Osteocyte (in vitro differentiated cells): Measurements from ENCODE around the gene APOL5. TPM values are rescaled to one million over a fixed set of nuclear protein-coding genes. Genes with fewer than 3 reads are reported as not detected.

ENCODE experiments used
- DNase-seq: peaks from one replicate; pipeline ENCODE4 v3.0.0; 2021; ENCODE audit warnings: mixed read lengths; ENCODE audit not compliant: unreplicated experiment; ENCODE audit errors: extremely low spot score
- H3K27ac Mint-ChIP-seq: one replicate; pipeline ENCODE4 v1.8.0; 2021; ENCODE audit warnings: mild to moderate bottlenecking, mixed read lengths; ENCODE audit not compliant: unreplicated experiment
- H3K27me3 Mint-ChIP-seq: one replicate; pipeline ENCODE4 v1.8.0; 2021; ENCODE audit warnings: mixed read lengths; ENCODE audit not compliant: unreplicated experiment
- H3K36me3 Mint-ChIP-seq: one replicate; pipeline ENCODE4 v1.8.0; 2021; ENCODE audit warnings: mixed read lengths; ENCODE audit not compliant: unreplicated experiment
- H3K4me1 Mint-ChIP-seq: one replicate; pipeline ENCODE4 v1.8.0; 2021; ENCODE audit warnings: mixed read lengths; ENCODE audit not compliant: unreplicated experiment
- H3K4me3 Mint-ChIP-seq: one replicate; pipeline ENCODE4 v1.8.0; 2021; ENCODE audit warnings: mild to moderate bottlenecking, moderate library complexity, mixed read lengths; ENCODE audit not compliant: unreplicated experiment
- H3K9me3 Mint-ChIP-seq: one replicate; pipeline ENCODE4 v1.8.0; 2021; ENCODE audit warnings: mixed read lengths; ENCODE audit not compliant: unreplicated experiment
- CTCF ChIP-seq: fragments of 200-600 bp; sonication (generic); IDR thresholded peaks from 2 replicates; pipeline ENCODE4 v1.5.0; 2021; ENCODE audit warnings: antibody characterized with exemption, mild to moderate bottlenecking, moderate library complexity
- total RNA-seq: library from RNA; stranded (reverse); gene quantifications from 2 replicates; pipeline ENCODE4 v1.2.1, GENCODE V29; 2021

Gene APOL5
- total RNA-seq, 1 donor from 2014 or later, result not detected

- TF ChIP-seq CTCF, result no peak
- Mint-ChIP-seq H3K4me1 (no peaks in the 10 kb centered on the region), H3K36me3 (no peaks in the 10 kb centered on the region), H3K9me3 (peaks cover 3% of the 10 kb centered on the region), H3K4me3 (no peak overlapping the region), H3K27ac (no peak overlapping the region), H3K27me3 (peaks cover 7% of the 10 kb centered on the region)
- peak; percentile 38 for DNase-seq
These were observed 31.4 kb upstream of the APOL5 start for GRCh38 chr22:35686298-35686697.

- Mint-ChIP-seq H3K4me3 (no peak overlapping the region), H3K36me3 (no peaks in the 10 kb centered on the region), H3K9me3 (peaks cover 3% of the 10 kb centered on the region), H3K27ac (no peak overlapping the region), H3K4me1 (no peaks in the 10 kb centered on the region), H3K27me3 (peaks cover 13% of the 10 kb centered on the region)
- no peak for DNase-seq
- no peak for TF ChIP-seq CTCF
These were observed 30.2 kb upstream of the APOL5 start for GRCh38 chr22:35687461-35687860.

GRCh38 chr22:35688913-35689675 is 28.6 kb upstream of the APOL5 start:
- Mint-ChIP-seq H3K4me3 (no peak overlapping the region), H3K4me1 (no peaks in the 10 kb centered on the region), H3K27ac (no peak overlapping the region), H3K36me3 (no peaks in the 10 kb centered on the region), H3K27me3 (peaks cover 16% of the 10 kb centered on the region), H3K9me3 (peaks cover 3% of the 10 kb centered on the region)
- peak; percentile 10 for DNase-seq
- TF ChIP-seq CTCF, result no peak

- H3K4me3 Mint-ChIP-seq, result no peak overlapping the region
- TF ChIP-seq CTCF, result no peak
- H3K9me3 Mint-ChIP-seq, result peaks cover 3% of the 10 kb centered on the region
- H3K27me3 Mint-ChIP-seq, result peaks cover 16% of the 10 kb centered on the region
- no peaks in the 10 kb centered on the region for H3K4me1 Mint-ChIP-seq
- no peak for DNase-seq
- no peak overlapping the region for H3K27ac Mint-ChIP-seq
- no peaks in the 10 kb centered on the region for H3K36me3 Mint-ChIP-seq
These were observed 27.7 kb upstream of the APOL5 start for GRCh38 chr22:35690001-35690400.

GRCh38 chr22:35695202-35695601 is 22.5 kb upstream of the APOL5 start:
- DNase-seq, result no peak
- H3K4me1 Mint-ChIP-seq, result no peaks in the 10 kb centered on the region
- H3K4me3 Mint-ChIP-seq, result no peak overlapping the region
- H3K36me3 Mint-ChIP-seq, result no peaks in the 10 kb centered on the region
- no peak for TF ChIP-seq CTCF
- H3K9me3 Mint-ChIP-seq, result no peaks in the 10 kb centered on the region
- H3K27ac Mint-ChIP-seq, result no peak overlapping the region
- peaks cover 14% of the 10 kb centered on the region for H3K27me3 Mint-ChIP-seq
